Lower leg skin (tissue), 3 donors: ENCODE results near the gene SORD.

ENCODE experiments used
- CTCF ChIP-seq, 3 donors: fragments of 450-650 bp; IDR thresholded peaks; one replicate each; pipeline ENCODE4 v1.5.1; 2016; ENCODE audit warnings: antibody characterized with exemption in 3 of 3, mild to moderate bottlenecking in 3 of 3, moderate library complexity in 2 of 3
- POLR2A ChIP-seq, 2 donors: fragments of 450-650 bp; IDR thresholded peaks; one replicate each; pipeline ENCODE4 v1.6.1; 2016 to 2017; ENCODE audit warnings: antibody characterized with exemption in 2 of 2, mild to moderate bottlenecking in 1 of 2, moderate library complexity in 1 of 2

- no peak for TF ChIP-seq POLR2A (IDR thresholded peaks at IDR 0.05)
- TF ChIP-seq CTCF (IDR thresholded peaks at IDR 0.05): no peak
Measured at GRCh38 chr15:45101749-45102148, 78.8 kb downstream of the SORD start.
